Stimulated activated CD4-positive, alpha-beta T cell treated with anti-CD3 and anti-CD28 coated beads, Interleukin-4, amount 100 ng/mL, for 48 hours (primary cell): ENCODE measurements around the gene MAN2A1.

Source experiments
- DNase-seq, 2 donors: peaks; one replicate each; pipeline ENCODE4 v3.0.0-alpha.2; 2020; ENCODE audit warnings: low read depth in 2 of 2

MAN2A1 gene

DNA sequence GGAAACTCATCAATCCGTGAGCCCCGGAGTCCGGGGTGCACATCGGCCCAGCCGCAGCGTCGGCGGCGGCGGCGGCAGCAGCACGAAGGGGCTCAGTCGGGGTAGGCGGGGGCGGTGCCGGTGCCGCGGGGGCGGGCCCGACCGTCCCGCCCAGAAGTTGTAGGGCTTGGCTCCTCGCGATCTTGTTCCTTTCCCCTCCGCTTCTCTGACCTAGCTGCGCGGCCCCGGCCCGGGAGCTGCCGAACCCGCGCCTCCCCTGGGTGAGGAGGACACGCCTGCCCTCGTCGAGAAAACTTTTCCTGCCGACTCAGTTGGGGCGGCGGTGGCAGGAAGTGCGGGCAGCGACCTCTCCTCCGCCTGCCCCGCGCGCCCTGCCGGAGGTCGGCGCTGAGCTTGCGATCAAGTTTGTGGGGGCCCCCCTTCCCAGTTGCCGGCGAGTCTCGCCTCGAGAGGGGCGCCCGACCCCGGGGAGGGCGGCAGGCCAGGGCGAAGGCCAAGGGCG is at the start of gene MAN2A1:
TSS of gene MAN2A1 (plus strand) at position 188 of the 502 bp plus-strand sequence. CDS start 491 bp downstream, outside the sequence.
- DNase-seq, result peak; percentile 57 to 59

DNA sequence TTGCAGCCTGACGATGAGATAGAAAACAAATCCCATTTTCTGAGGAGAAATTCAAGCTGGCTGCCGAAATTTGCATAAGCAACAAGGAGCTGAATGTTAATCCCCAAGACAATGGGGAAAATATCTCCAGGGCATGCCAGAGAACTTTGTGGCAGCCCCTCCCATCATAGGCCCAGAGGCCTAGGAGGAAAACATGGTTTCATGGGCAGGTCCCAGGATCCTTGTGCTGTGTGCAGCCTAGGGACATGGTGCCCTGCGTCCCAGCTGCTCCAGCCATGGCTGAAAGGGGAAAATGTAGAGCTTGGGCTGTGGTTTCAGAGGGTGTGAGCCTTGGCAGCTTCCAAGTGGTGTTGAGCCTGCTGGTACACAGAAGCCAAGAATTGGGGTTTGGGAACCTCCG is 48.8 kb upstream of the MAN2A1 start:
- no peak for DNase-seq

DNA sequence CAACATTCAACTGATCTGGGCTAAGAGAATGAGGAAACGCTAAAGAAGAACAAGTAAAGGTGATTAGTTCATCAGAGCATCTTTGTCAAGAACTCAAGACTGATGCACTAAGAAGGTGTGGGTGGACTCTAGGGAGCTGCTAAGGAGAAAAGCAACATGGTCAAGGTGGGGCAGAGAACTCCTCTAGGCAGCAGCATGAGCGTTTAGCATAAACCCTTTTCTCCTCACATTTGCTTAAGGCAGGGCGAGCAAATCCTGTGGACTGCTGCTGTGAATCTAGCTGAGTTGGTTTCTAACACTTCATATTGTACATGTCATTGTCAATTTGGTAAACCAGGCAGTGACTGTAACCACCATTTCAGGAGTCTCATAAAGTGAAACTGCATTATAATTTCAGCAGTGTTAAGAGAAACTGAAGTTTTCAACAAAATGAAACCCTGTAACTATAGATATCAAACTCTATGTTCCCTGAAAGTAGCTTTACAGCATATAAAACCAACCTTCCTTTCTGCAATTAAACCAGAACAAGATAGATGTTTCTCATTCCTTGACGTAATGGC is 45.9 kb upstream of the MAN2A1 start:
- no peak for DNase-seq

DNA sequence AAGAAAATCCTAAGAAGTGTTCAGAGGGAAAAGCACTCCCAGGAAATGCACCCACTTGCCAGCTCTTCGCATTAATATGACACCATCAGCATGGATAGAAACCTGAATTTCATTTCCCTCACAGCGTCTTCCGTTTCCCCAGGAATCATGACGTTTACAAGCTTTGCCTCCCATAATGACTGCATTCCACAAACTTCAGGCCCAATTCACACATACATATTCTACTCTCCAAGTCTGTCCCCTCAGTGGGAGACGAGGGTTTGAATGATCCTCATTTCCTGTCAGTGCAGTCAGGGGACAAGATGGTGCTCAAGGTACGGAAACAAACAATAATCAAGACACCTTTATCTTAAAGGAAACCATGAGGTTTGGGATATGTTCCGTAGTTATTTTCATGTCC is 44.9 kb upstream of the MAN2A1 start:
- DNase-seq, result no peak

DNA sequence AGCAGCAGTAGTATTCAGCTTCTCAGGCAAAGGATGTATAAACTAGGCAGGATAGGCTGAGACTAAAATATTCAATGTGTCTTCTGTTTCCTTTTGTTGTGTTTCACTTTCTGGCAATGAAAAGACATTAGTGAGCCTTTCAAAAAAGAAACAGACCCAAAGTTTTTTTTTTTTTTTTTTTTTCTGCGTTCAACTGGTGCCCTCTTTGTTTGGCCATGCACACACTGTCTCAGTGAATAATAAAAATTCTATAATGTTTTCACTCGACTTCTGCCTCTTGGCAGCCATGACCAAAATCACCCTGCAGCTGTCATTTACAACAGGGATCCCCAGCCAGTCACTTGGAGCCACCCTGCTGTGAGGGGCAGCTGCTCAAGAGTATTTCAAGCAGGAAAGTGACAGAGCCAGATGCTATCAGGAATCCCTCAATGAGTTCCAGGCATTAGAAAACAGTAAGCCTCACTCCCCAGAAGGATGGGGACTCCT is 44.0 kb upstream of the MAN2A1 start:
- DNase-seq, result no peak

DNA sequence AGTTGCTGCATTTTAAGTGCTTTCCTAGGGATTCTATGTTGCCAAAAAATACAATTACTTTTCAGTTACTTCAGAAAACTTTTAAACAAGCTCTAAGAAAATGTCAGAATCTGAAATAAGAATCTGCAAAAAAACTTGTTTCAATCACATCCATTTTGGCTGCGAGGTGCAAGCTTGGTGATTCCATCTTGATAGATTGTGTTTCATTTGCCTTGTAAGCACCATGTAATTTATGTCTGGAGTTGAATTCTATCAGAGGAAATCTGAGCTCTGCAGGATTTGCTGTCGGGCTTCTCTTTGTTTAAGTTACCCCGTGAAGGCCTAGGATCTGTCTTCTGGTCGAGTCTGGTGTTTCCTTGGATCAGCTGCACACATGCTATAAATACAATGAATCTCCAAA is 40.4 kb upstream of the MAN2A1 start:
- no peak for DNase-seq

DNA sequence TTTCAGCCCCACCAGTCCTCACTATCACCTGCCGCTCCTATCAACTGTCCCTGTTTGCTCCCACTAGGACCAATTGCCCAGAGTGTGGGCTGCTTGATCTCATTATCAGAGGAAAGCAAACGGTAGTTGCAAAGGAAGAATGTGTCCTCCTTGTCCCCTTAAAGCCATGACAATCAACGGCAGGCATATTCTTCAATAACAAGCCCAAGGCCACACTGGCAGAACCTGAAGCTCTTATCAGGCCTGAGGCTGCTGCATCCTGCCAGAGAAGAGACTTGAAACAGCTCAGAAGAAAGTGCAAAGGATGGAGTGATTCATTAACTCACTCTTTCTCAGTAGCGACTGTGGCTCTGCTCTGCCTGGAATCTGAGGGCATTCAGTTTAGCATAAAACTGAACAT is 39.2 kb upstream of the MAN2A1 start:
- DNase-seq, result no peak

DNA sequence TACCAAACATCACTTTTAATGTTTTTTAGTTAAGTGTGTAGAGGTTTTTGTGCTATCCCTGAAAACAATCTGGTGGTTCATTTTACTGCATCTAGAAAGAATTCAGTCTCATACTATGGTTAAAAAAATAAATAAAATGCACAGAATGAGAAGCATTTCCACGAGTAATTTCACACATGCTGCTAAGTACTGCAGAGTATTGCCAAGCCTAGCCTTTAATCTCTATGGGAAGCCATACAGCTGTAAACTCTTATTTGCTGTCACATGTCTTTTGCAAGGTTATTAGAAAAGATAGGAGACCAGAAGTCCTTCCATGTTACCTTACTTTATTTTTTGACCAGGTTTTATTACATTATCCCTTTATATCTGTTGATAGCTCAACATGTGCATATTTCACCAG is 37.6 kb upstream of the MAN2A1 start:
- no peak for DNase-seq

DNA sequence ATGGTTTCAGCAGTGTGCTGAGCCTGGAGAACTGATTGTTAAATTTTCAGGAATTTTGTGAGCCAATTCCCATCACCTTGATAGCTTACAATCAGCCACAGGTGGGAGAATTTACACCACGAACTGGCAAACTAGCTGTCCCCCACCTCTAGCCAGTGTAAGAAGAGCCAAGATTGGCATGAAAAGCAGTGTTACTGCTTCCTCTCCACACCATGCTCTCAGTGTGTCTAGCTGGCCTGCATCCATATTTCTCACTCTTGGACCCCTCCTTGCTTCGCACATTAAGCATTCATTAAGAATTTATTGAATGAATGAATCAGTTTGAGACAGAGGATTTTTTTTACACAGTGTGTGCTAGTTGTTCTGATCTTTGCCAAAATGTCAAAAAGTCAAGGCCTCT is 36.7 kb upstream of the MAN2A1 start:
- no peak for DNase-seq

DNA sequence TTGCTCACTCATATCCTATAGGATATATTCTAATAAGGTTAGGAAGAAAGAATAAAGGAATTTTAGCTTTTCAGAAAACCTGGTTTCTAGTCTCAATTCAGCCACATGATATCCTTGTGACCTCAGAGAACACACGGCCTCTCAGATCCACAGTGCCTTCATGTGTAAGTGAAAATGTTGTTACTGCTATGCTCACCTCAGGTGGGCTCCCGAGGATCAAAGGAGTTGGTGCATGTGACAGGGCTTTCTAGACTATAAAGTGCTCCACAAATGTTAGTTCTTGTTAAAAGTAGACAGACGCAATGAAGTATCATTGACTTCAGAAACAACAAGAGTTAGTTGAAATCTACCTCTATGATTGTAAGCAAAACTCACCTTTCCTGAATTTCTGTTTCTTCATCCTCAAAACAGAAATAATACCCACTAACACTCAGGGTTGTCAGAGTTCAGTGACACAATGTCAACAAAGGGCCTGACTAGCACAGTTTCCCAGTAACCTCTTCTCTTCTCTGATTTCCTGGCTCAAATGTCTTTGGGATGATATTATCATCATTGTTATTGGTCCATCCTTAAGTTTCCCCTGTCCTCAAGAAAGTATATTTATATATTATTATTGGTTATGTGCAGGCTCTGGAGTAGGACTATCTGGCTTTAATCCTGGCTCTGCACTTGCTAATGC is 36.0 kb upstream of the MAN2A1 start:
- no peak for DNase-seq

DNA sequence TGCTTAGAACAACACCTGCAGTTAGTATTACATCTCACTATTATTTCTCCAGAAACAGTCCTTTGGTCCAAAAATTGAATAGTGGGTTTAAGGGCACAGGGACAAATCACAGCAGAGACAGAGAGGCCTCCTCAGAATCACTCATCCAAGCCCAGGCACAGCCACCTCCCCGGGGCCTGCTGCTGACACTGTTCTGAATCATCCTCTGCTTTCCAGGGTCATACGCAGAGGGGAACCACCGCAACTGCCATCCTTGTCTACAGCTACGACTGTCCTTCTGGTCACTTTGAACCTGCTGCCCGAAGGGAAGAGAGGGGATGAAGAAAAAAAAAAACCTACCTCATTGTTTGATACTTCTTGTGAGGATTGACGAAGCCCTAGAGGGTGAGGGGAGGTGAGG is 35.3 kb upstream of the MAN2A1 start:
- DNase-seq, result peak in 1 of 2 donors; percentile 7

DNA sequence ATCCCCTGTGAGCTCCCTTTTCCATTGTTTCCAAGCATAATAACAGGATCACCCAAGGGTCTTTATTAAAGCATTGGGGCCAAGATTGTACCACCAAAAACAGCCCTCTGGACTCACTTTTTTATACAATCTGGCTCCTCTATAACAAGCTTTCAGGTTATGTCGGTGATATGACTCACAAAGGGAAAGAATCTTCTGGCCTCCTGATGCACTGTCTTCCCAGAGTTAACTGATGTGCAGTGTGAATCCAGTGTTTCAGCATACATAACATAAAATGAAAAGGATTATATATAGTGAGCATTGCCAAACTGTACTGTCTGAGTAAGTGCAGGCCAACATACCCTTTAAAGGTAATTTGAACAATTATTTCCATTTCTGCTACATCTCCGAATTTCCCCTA is 33.9 kb upstream of the MAN2A1 start:
- no peak for DNase-seq

DNA sequence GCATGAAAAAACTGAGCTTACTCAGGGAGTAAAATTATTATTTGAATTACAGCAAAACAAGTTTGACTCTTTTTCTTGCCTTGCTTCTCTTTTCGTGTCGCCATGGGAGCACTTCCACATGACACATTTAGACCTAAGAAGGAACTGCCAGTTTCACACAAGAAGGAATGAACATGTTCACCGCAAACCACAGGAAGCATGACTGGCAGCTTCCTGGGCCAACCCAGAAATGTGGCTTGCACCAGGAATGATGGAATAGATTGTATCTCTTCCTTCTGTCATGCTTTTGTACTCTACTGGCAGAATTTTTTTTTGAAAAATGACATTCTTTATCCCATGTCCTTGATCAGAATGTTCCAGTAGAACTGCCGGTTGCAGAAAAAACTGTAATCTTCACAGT is 32.9 kb upstream of the MAN2A1 start:
- DNase-seq, result peak in 1 of 2 donors; percentile 13

DNA sequence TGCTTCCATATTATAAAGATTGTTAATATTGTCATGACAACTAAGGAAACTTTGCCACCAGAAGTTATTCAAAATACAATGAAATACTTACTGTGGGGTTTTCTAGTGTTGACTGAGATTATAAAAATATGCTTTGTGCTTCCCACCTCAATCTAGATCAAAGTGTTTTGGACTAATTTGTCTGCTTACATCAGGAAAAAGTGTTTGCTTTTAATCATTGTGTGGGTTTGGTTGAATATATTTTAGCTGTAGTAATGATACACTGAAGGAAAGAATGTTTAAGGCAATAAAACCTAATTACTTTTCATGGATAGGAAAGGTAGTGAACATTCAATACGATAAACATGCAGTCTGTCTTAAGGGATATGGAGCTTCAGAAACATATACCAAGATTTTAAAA is 29.8 kb upstream of the MAN2A1 start:
- no peak for DNase-seq

DNA sequence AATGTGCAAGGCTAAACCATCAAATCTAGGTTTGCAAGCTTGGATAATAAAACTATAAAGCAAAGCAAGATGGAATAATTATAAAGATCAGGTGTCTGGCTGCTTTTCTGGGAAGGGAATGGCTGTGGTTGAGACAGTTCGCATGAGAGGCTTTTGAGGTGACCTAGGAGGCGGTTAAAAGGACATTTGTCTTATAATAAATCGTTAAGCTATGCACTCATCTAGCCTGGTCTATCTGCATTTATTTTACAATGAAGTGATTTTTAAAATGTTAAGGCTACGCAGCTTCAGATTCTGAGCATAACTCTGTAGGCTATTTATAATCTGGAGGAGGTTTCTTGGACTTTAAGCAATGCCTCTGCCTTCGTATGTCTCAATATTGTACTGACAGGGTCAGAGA is 29.4 kb upstream of the MAN2A1 start:
- DNase-seq, result no peak

DNA sequence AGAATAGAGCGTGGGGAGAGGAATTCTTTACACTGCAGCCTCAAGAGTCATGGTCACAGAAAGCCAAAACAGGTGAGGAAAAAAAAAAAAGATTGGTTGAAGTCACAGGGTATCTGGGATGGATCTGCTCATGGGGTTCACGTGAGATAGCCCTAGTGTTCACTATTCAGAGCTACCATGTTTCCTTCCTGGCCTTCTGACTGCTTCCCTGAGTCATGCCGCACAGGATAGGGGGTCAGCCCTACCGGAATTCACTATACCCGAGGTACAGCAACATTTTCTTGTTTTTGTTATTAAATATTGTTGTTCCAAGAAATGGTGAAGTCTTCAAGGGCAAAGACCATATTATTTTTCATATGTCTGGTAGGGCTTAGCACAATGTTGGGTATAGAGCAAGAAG is 21.5 kb upstream of the MAN2A1 start:
- DNase-seq, result no peak

DNA sequence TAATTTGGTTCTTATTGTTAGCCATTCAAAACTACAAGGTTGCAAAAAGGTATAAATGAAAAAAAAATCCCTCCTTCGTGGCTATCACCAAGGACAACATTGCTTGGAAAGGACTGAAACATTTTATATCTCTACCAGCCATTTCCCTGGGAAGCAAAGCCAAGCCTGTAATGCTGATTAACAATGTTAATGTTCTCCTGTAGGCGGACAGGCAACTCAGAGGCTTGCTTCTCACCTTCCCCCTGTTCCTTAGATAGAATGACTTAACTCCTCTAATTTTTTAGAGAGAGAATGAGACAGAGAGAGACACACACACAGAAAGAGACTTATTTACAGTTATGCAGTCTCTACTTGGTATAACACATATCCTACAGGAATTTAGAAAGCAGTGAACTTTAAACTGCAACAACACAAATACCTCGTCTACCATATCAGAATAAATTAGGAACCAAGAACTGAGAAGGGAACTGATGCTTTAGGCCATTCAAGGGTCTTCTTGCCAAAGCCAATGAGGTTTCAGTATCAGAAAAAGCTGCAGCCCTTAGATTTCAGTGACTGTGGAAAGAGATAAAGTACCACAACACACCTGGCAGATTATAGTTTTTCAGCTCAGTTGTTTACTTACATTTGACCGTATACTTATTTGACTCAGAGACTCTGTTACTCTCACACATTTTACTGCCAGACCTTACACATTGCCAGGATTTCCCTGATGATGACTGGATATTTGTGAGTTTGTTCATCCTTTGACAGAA is 20.9 kb upstream of the MAN2A1 start:
- no peak for DNase-seq

DNA sequence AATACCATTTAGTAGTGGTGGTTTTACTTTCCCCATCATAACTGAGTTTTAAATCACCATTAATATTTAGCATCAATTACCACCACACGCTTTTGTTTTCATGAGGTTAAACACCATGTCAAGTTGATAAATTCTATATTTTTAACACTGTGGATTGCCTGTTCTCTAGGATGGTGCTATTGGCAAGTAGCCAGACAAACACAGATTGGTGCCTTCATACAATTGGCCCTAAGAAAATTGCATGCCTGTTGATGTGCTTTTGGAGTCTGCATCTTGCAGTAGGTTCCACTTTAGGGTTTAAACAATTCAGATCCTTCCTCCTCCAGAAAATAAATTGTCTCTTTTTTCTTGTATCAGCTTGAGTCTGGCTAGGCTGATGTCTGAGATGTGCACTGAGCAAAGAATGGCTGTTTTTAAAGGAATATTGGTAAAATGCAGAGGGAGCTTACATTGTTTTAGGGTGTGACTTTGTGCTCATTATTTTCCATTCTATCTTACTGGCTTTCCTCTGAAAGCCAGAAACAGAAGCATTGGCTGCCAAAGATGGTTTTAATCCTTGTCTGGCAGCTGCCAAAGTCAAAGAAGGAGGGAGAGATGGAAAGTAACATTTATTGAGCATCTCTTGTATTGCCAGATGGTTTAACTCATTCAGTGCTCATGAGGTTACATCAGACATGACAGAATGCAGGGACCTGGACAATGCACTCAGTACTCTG is 19.6 kb upstream of the MAN2A1 start:
- no peak for DNase-seq

DNA sequence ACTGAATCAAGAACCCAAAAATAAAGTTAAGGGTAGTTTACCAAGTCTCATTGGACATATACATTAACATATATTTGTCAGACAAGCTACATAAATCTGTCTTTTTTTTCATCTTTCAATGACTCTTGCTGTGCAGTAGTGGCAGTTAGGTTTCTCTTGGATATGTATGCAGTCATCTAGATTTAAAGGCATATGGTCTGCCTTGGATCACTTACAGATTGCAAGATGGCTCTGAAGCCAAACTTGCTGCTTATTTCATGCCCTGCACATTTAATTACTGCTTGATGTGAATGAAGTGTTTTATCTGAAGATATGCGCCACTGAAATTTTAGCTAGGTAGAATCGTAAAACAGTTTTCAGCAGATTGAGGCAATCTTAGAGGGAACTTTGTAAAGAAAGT is 18.6 kb upstream of the MAN2A1 start:
- DNase-seq, result no peak

DNA sequence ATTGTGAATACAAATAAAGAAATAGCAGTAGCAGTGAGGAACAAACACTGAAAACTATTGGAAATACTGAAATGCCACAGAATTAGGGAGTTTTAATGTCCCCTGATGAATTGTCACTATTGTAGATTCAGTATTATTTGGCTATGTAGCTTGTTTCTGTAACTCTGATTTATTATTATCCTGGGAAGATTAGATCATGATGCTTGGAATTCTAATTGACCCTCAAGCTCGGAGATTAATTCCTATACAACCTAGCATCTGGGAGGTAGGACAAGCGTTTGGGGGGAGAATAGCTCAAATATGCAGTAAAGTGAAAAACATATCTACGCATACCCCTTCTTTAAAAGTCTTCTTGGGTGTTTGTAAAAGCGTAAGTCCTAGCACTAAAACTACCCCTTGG is 15.1 kb upstream of the MAN2A1 start:
- no peak for DNase-seq

DNA sequence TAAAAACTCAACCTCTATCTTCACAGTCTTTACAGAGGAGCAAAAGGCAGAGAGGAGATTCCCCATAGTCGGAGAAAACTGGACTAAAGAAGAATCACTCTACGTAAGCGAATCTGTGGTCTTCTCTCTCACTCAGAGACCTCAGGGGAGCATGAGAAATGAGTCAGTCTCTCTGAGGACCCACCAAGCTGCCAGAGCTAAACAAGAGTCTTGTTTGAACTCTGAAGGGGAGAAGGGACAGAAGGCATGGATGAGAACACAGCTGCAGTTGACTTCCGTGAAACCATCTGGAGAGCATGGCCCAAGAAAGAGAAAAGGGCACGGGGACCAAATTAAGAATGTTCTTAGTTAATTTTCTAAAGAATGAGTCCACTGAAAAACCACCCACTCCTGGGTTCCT is 12.8 kb upstream of the MAN2A1 start:
- no peak for DNase-seq

DNA sequence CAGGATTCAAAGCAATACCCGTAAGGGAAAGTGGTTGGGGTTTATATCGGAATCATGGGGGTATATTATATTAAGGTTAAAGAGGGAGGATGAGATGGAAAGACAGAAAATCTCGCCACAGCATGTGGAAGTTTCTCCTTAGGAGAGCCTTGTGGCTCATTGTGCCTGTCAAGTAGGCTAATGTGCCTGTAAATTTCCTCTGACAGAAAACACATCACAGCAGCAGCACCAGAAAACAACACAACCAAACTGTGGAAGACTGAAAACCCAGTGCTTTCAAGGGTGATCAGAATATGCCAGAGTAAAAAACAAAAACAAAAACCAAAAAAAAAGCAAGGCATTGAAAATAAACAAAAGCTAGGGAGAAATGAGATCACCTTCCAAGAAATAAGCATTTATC is 11.3 kb upstream of the MAN2A1 start:
- DNase-seq, result no peak
